ENCODE results near the gene INTS3.
A peak's percentile ranks its signal among the peaks of the same experiment; 100 is the strongest.
"Not testable (repeated sequence)": the region's sequence is repeated elsewhere in the genome, so short reads cannot be mapped to it uniquely, and the experiment has no call there.

The INTS3 gene

DNA sequence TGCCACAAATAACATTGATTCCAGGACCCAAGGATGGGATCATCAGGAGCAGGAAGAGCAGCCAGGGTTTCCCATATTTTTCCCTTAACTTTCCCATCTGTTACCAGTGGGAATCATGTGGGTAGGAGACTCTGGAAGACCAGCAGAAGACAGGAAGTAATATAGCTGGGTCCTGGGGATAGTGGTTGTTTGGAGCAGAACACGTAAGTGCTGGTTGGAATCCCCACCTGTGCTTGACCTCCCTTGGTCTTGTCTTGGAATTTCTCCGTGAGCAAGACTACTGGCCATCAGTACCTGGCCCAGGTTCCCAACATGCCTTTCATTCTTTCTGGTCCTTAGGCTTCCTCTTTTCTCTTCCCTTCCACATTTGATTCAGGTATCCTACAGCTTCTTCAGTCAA is 26.4 kb downstream of the INTS3 start:
- DNase-seq, result no peak

DNA sequence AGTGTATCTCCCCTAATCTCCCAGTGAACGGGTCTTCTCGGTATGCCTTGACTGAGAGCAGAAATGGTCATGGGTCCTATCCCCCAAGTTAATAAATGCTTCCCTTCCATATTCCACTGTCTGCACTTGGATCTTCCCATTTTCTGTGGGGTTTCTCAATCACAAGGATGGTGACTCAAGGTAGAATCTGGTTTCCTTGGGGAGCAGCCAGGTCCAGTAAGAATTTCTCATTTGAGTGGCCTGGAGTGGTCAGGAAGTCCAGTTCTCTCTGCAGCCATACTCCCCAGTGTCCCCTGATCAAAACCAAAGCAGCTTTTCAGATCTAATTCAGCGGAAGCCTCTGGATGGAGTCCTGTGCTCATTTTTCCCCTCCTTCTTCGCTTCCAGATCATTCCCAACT is 32.6 kb downstream of the INTS3 start:
- no peak for DNase-seq

DNA sequence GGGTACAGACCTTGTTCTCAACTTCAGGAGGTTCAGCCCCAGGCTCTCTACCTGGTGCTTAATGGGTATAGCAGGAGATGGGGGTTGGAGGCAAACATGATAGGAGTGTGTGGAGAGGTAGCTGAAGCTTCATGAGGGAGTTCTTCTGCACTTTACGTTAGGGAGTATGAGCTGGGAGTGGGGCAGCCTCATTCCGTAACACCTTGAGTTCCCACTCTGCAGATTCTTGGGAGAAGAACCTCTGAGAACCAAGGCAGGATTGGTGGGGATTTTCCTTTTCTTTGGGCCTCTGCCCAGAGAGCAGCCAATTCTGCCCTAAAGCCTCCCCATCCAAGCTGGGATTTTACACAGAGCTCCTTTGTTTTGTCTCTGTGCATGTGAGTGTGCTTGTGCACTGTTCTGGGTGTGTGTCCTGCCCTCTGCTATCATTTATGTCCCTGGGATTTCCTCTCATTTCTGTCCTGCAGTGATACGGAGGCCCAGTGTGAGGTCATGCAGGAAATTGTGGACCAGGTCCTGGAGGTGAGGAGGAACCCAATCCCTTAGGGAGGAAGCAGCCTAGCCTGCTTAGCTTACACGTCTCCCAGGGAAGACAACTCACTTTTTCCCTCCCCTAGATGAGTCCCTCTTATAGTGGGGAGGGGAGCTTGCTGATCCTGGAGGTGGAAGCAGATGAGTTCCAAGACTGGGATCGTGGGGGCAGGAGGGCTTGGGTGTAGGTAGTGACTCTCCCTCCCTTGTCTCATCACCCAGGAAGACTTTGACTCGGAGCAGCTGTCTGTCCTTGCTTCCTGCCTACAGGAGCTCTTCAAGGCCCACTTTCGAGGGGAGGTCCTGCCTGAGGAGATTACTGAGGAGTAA is 35.7 kb downstream of the INTS3 start:
- DNase-seq, result no peak

DNA sequence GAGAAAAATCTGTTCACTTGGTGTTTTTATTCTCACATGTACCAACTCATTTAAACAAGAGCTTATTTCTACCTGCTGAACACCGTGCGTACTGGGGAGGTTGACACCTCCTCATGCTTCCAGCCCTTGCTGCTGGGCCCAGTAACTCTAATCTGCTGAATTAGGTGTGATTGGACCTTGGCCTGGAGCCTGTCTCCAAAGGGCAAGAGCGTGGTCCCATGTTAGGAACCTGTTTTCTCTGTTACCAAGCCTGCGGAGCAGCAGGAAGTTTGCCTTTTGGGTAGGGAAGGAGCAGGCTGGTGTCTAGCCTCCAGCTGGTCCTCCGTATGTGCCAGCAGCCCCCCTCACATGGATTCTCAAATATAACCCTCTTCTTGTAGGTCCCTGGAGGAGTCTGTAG is 36.5 kb downstream of the INTS3 start:
- no peak for DNase-seq

DNA sequence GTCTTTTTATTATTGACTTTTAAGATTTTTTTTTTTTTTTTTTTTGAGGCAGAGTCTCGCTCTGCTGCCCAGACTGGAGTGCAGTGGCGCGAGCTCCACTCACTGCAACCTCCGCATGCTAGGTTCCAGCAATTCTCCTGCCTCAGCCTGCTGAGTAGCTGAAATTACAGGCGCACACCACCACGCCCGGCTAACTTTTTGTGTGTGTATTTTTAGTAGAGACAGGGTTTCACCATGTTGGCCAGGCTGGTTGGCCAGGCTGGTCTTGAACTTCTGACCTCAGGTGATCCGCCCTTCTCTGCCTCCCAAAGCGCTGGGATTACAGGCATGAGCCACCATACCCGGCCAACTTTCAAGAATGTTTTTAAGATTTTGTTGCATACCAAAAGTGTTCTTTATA is 38.8 kb downstream of the INTS3 start:
- not testable (repeated sequence) for DNase-seq

DNA sequence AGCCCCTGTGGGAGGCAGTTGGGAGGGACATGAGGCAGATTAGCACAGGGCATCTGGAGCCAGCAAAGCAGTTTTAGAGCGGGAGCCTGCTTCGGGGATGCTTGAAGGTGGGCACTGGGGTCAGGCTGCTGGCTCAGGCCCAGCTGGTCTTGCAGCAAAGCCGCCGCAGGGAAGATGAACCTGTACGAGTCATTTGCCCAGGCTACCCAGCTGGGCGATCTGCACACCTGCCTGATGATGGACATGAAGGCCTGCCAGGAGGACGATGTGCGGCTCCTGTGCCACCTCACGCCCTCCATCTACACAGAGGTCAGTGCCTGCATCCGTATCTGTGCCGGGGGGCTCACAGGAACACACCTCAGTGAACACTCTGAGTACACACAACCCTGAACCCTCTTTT is 39.7 kb downstream of the INTS3 start:
- DNase-seq, result no peak

DNA sequence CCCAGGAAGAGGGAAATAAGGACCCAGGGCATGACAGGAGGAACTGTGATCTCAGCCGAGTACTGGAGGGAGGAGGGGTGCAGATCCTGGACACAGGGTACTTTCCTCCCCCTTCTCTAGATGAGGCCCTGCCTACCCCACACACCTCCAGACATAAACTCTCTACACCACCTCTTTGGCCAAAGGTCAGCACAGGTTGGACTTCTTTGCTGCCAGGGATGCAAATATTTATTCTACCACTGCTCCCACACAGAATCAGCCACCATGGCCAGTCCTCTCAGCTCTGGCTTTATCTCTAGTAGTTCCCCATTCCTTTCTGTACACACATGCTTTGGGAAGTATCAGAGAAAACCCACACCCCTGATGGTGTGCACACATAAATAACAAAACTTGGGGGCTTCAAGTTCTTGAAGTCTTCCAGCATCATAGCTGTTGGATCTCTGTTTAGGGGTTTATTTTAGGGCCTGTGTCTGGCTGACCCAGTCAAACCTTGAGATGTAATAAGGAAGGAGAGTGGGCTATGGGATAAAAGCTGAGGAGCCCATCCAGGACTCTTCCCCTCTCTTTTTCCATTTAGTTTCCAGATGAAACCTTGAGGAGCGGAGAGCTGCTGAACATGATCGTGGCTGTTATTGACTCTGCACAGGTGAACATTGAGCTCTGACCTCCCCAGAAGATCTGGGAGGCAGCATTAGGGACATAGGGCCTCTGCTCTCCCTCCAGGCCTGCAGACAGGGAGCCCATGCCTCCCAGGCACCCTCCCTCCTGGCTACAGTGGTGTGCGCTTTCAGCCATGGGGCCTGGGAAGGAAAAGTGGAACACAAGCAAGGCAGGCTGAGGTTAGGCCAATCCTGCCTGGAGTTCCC is 40.7 kb downstream of the INTS3 start:
- DNase-seq, result no peak

DNA sequence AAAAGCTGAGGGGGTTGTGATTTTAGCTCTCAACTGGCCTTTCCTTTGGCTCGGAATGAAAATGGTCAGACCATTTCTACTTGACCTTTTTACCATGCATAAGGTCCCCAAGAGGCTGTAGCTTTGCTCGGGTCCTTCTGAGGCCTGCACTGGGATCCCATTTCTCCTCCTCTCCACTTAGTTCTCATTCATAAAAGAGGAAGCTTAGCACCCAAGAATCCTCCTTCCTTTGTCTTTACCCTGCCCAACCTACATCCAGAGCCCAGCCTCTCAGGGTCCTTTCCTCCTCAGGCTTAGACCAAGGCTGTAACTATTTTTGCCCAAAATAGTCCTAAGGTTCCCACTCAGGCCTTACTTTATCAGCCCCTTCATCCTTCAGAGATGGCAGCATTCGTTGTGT is 41.4 kb downstream of the INTS3 start:
- DNase-seq, result no peak

DNA sequence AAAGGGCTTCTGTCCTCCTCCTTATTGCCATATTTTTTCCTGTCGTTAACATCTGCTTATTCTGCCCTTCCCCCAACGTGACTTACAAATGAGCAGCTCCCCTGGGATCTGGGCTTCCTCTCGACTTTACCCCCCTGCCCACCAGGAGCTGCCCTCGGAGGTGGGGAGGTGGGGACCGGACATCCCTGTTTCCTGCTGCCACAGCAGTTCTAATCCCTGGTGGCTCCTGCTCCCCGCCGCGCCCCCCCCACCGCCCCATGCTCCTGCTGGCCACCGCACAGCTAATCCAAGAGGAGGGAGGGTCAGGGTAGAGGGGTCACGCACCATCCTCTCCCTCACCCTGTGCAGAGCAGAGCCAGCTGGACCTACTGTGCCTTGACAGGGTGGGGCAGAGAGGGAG is 42.9 kb downstream of the INTS3 start:
- no peak for DNase-seq

DNA sequence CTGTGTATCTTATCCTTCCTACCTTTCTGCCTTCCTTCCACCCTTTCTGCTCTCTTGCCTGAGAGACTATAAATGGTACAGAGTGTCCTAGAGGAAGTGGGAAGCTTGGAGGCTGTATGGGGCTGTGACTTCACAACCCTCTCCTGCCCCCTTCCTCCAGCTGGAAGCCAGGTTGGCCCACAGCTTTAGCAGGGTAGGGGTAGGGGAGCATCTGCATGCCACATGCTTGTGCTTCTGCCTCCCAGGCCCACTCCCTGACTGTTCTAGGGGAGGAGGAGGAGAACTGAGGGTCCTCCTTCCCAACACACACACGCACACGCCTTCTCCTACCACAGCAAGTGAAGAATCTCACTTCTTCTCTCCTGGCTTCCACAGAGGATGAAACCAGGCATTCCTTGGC is 43.4 kb downstream of the INTS3 start:
- DNase-seq, result no peak

DNA sequence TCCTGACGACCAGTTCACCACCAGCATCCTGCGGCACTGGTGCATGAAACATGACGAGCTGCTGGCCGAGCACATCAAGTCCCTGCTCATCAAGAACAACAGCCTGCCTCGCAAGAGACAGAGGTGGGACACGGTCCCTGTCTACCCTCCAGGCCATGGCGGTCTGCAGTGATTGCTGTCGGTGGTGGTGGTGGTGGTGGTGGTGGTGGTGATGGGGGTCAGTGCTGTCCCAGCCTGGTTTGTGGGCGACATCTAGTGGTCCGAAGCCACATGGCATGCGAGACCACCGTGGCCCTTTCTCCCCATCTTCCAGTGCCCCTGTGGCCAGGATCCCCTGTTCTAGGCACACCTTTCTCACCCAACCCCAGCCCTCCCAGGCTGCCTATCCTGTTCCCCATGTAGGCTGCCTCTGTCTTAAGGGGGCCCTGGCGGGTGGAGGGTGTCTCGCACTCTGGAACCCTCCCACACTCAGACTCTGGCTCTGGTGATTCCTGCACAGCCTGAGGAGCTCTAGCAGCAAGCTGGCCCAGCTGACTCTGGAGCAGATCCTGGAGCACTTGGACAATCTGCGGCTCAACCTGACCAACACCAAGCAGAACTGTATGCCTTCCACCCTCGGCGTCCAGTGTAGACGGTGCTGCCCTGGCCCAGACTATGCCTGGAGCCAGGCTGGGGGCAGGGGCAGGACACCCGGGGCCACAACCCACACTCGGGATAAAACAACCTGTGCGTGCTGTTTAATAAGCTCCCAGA is 44.2 kb downstream of the INTS3 start:
- DNase-seq, result no peak

DNA sequence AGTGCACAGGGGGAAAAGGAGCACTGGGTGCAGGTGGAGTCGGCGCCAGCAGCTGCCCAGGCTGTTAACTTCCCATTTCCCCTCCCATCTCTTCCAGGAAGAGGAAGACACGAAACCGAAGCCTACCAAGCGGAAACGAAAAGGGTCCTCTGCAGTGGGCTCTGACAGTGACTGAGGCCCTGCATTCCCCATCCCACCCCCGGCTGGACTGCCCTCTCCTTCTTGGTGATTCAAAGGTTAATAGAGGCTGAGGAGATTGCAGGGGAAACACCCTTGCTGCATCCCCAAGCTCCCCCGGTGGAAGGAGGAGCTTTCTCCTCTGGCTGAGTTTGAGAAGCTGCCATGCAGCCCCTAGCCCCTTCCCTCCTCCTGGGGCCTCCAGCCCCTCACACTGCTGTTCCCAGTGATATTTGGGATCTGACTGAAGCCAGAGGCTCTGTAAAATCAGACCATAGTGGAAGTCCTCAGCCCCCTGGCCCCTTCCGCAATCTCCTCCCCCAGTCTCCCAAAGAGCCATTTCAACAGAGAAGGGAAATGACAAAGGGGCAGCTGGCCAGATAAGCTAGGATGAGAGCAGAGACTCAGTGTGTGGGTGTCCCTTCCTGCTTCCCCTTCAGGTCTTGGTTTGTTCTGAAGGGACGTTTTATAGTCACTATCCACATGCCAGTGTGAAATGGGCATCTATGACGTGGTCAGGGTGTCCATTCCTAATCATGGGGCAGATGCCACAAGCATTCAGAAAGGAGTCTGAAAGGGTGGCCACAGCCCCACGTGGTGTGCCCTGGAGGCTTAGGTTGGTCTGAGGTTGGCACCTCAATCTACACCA is 45.5 kb downstream of the INTS3 start:
- DNase-seq, result peak; percentile 42

DNA sequence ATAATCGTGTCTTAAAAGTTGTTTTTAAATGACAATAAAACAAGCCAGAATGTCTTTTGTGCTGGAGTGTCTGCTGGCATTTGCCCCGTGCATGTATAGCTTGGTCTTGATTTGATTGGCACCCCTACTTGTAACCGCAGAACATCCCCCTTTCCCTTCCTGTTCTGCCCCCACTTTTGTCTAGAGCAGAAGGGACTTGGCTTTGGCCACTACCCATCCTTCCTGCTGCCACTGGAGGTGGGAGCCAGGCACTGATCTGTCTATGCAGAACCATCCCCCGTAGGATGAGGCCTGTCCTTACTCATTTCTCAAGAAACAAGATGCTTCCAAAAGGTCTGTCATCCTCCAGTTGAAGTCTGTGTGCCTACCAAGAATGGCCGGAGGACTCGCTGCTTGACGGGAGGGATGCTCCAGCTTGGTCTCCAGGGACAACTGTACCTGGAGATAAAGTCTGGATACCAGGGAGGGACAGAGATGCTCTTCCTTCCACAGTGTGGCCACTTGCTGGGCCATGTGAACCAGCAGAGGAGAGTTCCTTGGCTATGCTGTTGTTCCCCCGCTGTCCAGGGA is 46.3 kb downstream of the INTS3 start:
- no peak for DNase-seq

DNA sequence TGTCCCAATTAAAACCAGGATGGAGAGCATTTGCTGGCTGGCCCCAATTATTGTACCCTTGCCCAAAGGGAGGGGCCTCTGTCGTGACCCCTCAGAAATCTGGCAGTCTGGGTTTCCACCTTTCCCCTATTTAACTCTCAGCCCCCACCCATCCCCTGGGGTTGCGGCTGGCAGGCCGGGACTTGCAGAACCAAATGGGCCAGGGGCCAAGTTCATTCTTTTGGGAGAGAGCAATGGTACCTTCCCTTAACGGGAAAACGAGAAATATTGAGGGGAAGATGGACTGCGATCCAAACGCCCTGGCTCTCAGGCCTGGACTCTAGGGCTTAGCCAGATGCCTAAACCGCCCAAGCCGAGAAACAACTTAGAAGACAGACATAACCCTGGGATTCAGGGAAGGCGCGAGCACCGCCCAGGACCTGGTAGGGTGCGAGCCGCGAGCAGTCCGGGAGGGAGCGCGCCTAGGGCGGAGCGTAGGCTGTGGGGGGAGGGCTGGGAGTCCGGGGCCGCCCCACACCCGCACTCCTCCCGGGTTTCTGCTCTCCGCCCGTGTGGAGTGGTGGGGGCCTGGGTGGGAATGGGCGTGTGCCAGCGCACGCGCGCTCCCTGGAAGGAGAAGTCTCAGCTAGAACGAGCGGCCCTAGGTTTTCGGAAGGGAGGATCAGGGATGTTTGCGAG is 47.1 kb downstream of the INTS3 start, which contains the start of gene SLC27A3:
TSS of gene SLC27A3 (plus strand) at position 628 of the 678 bp plus-strand sequence. CDS start 91 bp downstream, outside the sequence.
- no peak for DNase-seq

DNA sequence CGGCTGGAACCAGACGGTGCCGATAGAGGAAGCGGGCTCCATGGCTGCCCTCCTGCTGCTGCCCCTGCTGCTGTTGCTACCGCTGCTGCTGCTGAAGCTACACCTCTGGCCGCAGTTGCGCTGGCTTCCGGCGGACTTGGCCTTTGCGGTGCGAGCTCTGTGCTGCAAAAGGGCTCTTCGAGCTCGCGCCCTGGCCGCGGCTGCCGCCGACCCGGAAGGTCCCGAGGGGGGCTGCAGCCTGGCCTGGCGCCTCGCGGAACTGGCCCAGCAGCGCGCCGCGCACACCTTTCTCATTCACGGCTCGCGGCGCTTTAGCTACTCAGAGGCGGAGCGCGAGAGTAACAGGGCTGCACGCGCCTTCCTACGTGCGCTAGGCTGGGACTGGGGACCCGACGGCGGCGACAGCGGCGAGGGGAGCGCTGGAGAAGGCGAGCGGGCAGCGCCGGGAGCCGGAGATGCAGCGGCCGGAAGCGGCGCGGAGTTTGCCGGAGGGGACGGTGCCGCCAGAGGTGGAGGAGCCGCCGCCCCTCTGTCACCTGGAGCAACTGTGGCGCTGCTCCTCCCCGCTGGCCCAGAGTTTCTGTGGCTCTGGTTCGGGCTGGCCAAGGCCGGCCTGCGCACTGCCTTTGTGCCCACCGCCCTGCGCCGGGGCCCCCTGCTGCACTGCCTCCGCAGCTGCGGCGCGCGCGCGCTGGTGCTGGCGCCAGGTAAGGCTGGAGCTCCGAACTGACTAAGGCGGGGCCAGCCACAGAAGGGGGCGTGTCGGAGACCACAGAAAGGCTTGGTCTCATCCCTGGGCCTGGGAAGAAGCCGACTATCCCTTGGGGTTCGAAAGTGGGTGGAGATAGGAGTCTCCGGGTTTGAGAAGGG is 47.8 kb downstream of the INTS3 start:
- peak; percentile 59 for DNase-seq

DNA sequence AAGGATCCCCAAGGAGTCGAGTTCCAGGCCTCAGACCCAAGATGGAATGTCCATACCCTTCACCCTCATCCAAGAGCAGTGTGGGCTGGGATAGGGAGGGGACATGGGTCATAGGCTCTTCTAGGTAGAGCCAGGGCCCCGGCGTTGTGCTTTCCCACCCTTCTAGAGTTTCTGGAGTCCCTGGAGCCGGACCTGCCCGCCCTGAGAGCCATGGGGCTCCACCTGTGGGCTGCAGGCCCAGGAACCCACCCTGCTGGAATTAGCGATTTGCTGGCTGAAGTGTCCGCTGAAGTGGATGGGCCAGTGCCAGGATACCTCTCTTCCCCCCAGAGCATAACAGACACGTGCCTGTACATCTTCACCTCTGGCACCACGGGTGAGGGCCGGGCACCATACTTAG is 48.5 kb downstream of the INTS3 start:
- no peak for DNase-seq

DNA sequence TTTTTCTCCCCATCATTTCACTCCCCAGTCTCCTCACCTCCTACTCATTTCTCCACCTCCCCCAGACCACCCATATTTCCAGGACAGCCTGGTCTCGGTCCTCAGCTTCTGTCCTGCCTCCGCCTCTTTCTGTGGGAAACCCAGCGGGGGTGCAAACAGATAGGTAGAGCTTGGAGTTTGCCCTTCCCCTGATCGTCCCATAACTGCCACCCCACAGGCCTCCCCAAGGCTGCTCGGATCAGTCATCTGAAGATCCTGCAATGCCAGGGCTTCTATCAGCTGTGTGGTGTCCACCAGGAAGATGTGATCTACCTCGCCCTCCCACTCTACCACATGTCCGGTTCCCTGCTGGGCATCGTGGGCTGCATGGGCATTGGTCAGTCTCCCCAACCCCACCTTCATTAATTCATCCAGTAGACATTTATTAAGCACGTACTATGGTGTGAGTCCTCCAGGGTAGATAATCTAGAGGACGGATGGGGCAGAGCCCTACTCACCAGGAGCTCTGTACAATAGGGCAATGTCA is 49.1 kb downstream of the INTS3 start:
- DNase-seq, result no peak

DNA sequence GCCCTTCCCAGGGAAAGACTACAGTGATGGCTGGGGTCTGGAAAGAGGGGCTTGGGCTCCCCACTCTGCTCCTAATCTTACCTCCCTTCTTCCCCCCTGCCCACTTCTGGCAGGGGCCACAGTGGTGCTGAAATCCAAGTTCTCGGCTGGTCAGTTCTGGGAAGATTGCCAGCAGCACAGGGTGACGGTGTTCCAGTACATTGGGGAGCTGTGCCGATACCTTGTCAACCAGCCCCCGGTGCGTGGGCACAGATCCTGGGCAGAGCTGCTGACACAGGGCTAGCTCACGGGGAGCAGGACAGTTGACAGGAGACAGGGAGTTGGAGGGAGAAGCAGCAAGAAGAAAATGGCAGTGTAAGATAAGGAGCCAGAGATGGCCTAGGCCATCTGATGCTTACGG is 49.8 kb downstream of the INTS3 start:
- no peak for DNase-seq

DNA sequence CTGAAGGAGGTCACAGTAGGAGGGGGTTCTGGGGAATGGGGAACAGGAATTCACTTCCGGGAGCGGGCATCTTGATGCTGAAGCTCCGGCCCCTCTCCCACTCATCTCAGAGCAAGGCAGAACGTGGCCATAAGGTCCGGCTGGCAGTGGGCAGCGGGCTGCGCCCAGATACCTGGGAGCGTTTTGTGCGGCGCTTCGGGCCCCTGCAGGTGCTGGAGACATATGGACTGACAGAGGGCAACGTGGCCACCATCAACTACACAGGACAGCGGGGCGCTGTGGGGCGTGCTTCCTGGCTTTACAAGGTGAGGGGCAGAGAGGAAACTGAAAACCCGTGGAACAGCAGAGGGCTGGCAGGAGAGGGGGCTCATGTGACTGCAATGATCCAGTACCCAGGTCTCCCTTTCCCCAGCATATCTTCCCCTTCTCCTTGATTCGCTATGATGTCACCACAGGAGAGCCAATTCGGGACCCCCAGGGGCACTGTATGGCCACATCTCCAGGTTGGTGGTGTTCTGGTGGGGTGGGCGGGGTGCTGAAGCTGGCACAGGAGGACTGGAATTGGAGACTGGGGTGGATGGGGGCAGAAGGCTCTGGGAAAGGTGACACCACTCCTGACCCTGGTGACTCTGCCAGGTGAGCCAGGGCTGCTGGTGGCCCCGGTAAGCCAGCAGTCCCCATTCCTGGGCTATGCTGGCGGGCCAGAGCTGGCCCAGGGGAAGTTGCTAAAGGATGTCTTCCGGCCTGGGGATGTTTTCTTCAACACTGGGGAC is 50.4 kb downstream of the INTS3 start:
- no peak for DNase-seq
